Body of pancreas (tissue), 4 donors: ENCODE data around the gene TPST2. TPM values are rescaled to one million over a fixed set of nuclear protein-coding genes. Genes with fewer than 3 reads are reported as not detected.
A peak's percentile ranks its signal among the peaks of the same experiment; 100 is the strongest.

Experiments used
- ATAC-seq: fragments of 150-250 bp; one replicate; pipeline ENCODE4 v1.9.1; 2016
- DNase-seq, 4 donors: peaks; one replicate each; pipeline ENCODE4 v3.0.0-alpha.2; 2019
- H3K27ac ChIP-seq, 4 donors: fragments of 200-600 bp; sonication (generic); 1 replicate in 3 of 4; 2 replicates in 1 of 4; pipeline versions ENCODE4 v1.5.1 to v1.6.1; 2016 to 2019; ENCODE audit warnings: mild to moderate bottlenecking in 1 of 4, mixed read lengths in 1 of 4, moderate library complexity in 1 of 4
- H3K27me3 ChIP-seq, 2 donors: fragments of 200-600 bp; sonication (generic); one replicate each; pipeline ENCODE4 v1.6.0; 2016; ENCODE audit warnings: mild to moderate bottlenecking in 1 of 2
- H3K36me3 ChIP-seq, 2 donors: fragments of 200-600 bp; sonication (generic); replicated peaks in 1 of 2; 2 replicates each; pipeline ENCODE4 v1.5.1; 2016; ENCODE audit warnings: low read depth in 2 of 2; ENCODE audit not compliant: insufficient read depth in 1 of 2
- H3K4me1 ChIP-seq: fragments of 200-600 bp; sonication (generic); one replicate; pipeline ENCODE4 v1.6.0; 2016
- H3K4me3 ChIP-seq, 2 donors: fragments of 200-600 bp; sonication (generic); 1 replicate in 1 of 2; 2 replicates in 1 of 2; pipeline ENCODE4 v1.5.1; 2016 to 2019
- H3K9me3 ChIP-seq, 3 donors: fragments of 200-600 bp; sonication (generic); 1 replicate in 2 of 3; 2 replicates in 1 of 3; pipeline ENCODE4 v1.5.1; 2016
- POLR2A ChIP-seq, 3 donors: fragments of 450-650 bp; IDR thresholded peaks; one replicate each; pipeline ENCODE4 v1.6.1; 2016; ENCODE audit warnings: antibody characterized with exemption in 3 of 3, mild to moderate bottlenecking in 2 of 3
- WGBS, 2 donors: methylation state at CpG; one replicate each; pipeline ENCODE4 v1.1.5; 2017; 5-methylcytosine and 5-hydroxymethylcytosine counted together
- intact Hi-C: fragments of 100-400 bp; cut with DNase I; formaldehyde crosslinking; loops from one replicate; pipeline ENCODE4 v1.15.1; 2023
- total RNA-seq, 2 donors: library from RNA; depleted of rRNA; stranded (reverse); fragments of >200 nt; gene quantifications; one replicate each; pipeline ENCODE4 v1.1.0, GENCODE V29; 2016
- TF ChIP-seq, protein P1 (sequence below), 7 experiments: fragments of 450-650 bp in 4 of 7; fragments of 200-600 bp in 3 of 7; sonication (generic) in 3 of 7; IDR thresholded peaks; one replicate each; pipeline ENCODE4 v1.5.1; 2016 to 2019; ENCODE audit warnings: antibody characterized with exemption in 7 of 7

TPST2 gene
- total RNA-seq, 2 donors from 2014 or later: 547 to 586 TPM

DNA sequence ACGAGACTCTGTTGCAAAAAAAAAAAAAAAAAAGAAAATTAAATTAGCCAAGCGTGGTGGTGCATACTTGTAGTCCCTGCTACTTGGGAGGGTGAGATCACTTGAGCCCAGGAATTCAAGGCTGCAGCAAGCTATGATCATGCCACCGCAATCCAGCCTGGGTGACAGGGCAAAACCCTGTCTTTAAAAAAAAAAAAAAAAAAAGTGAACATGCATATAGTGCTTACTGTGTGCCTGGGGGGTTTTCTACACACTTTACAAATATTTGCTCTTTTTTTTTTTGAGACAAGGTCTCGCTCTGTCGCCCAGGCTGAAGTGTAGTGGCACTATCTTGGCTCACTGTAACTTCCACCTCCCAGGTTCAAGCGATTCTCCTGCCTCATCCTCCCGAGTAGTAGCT, 12.9 kb downstream of the TPST2 start:
- no peaks in the 10 kb centered on the region for H3K4me1 ChIP-seq

DNA sequence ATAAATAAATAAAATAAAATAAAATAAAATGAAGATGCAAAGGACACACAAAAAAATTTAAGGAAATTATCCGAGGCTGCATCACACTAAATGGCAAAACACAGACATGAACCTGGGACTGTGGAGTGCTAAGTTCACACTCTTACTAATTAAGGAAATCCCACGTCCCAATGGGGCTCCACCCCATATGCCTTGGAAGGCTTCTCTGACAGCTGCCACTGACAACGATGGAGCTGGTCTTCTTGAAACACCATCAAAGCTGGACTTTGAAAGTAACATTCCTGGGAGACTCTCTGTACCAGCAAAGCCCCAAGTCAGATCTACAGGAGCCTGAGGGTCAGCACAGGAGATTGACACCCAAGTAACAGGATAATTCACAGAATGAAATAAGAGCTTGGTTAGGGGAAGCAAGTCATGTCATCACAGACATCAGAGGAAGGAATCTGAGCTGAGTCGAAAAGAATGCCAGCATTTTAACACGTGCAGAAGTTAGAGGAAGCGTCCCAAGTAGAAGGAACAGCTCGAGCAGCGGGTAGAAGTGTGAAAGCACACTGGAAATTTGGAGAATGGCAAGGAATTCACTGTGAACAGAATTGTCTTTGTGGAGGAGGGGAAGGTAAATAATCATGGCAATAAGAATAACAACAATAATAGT, 13.8 kb downstream of the TPST2 start:
- Histone ChIP-seq H3K4me1 (no peaks in the 10 kb centered on the region), H3K4me3 (no peak overlapping the region), H3K9me3 (no peaks in the 10 kb centered on the region), H3K27ac (no peak overlapping the region), H3K27me3 (no peaks in the 10 kb centered on the region), H3K36me3 (no peaks in the 10 kb centered on the region)
- TF ChIP-seq, protein P1, sequence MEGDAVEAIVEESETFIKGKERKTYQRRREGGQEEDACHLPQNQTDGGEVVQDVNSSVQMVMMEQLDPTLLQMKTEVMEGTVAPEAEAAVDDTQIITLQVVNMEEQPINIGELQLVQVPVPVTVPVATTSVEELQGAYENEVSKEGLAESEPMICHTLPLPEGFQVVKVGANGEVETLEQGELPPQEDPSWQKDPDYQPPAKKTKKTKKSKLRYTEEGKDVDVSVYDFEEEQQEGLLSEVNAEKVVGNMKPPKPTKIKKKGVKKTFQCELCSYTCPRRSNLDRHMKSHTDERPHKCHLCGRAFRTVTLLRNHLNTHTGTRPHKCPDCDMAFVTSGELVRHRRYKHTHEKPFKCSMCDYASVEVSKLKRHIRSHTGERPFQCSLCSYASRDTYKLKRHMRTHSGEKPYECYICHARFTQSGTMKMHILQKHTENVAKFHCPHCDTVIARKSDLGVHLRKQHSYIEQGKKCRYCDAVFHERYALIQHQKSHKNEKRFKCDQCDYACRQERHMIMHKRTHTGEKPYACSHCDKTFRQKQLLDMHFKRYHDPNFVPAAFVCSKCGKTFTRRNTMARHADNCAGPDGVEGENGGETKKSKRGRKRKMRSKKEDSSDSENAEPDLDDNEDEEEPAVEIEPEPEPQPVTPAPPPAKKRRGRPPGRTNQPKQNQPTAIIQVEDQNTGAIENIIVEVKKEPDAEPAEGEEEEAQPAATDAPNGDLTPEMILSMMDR (IDR thresholded peaks at IDR 0.05): no peak
- TF ChIP-seq POLR2A (IDR thresholded peaks at IDR 0.05): no peak
- no peak for DNase-seq
- 48 to 73% methylated on average over 8 of the region's 8 CpGs for WGBS, 2 donors
- no peak for ATAC-seq
- intact Hi-C loops: no loop called here

More for the DNA sequence above, 12.9 kb downstream of the TPST2 start:
- no peak for TF ChIP-seq POLR2A (IDR thresholded peaks at IDR 0.05)
- TF ChIP-seq, protein P1 (IDR thresholded peaks at IDR 0.05): no peak
- H3K27me3 ChIP-seq: no peaks in the 10 kb centered on the region
- no peak overlapping the region for H3K27ac ChIP-seq
- no peak for DNase-seq
- no peaks in the 10 kb centered on the region for H3K36me3 ChIP-seq
- H3K9me3 ChIP-seq: no peaks in the 10 kb centered on the region
- H3K4me3 ChIP-seq: no peak overlapping the region
- WGBS, 2 donors: 75 to 80% methylated on average over 7 of the region's 7 CpGs
- no peak for ATAC-seq
- intact Hi-C loops: no loop called here

- no peaks in the 10 kb centered on the region for H3K36me3 ChIP-seq
- peak overlapping the region in 1 of 4 donors; percentile 48 for H3K27ac ChIP-seq
- DNase-seq (no peak), ATAC-seq (no peak)
- H3K4me1 ChIP-seq: peaks cover 8% of the 10 kb centered on the region
- H3K4me3 ChIP-seq: no peak overlapping the region
- no peaks in the 10 kb centered on the region for H3K27me3 ChIP-seq
- 76 to 79% methylated on average over 7 of the region's 7 CpGs for WGBS, 2 donors
- H3K9me3 ChIP-seq: no peaks in the 10 kb centered on the region
- no peak for TF ChIP-seq POLR2A (IDR thresholded peaks at IDR 0.05)
- TF ChIP-seq, protein P1 (IDR thresholded peaks at IDR 0.05): no peak
- intact Hi-C loops: no loop called here
These were observed 15.8 kb downstream of the TPST2 start for GRCh38 chr22:26574001-26574723.

DNA sequence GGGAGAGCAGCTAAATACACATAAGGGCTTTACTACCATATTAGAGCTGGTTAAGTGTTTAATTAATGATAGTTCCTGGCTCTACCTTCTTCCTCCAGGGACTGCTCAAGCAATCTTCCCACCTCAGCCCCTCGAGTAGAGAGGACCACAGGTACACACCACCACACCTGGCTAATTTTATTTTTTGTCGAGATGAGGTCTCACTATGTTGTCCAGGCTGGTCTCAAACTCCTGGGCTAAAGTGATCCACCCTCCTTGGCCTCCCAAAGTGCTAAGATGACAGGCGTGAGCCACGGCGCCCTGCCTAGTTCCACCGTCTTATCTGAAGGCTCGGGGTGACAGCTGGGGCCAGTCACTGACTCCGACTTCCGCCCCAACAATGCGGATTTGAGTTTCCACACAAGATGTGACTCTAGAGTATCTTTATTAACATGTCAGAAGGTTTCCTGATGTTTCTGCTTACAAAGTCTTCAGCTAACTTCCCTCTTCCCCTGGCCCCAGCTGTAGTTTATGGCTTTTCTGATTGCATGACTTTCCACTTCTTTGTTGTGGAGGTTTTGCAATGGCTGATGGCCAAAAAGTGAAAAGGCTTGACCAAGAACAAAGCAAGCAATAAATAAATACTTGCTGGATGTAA, 16.8 kb downstream of the TPST2 start:
- DNase-seq (peak in 1 of 4 donors; percentile 54), ATAC-seq (no peak)
- TF ChIP-seq, protein P1 (IDR thresholded peaks at IDR 0.05): no peak
- intact Hi-C loops: no loop called here
- WGBS, 2 donors: 64 to 84% methylated on average over 10 of the region's 10 CpGs
- Histone ChIP-seq H3K27me3 (no peaks in the 10 kb centered on the region), H3K36me3 (no peaks in the 10 kb centered on the region), H3K9me3 (no peaks in the 10 kb centered on the region), H3K4me1 (peaks cover 8% of the 10 kb centered on the region), H3K4me3 (no peak overlapping the region), H3K27ac (peak overlapping the region in 2 of 4 donors; percentile 9 to 48)
